Endothelial cell of umbilical vein (primary cell): ENCODE measurements around the gene THAP9. TPM values are rescaled to one million over a fixed set of nuclear protein-coding genes. Genes with fewer than 3 reads are reported as not detected.

ENCODE experiments used
- BruUV-seq: library from RNA; stranded (reverse); fragments of 400-500 nt; replicated peaks from 2 replicates; lab custom pipeline; 2021; lab: Mats Ljungman, UMichigan
- CTCF ChIA-PET: fragments of 300-600, 350-600 bp; sonication (Branson Sonifier 250); formaldehyde crosslinking; loops from one replicate; lab custom pipeline; 2021; ENCODE audit warnings: antibody characterized with exemption, inconsistent platforms; lab: Charles Lee
- POLR2A ChIA-PET: fragments of 300-600, 350-600 bp; sonication (Branson Sonifier 250); formaldehyde crosslinking; loops from one replicate; lab custom pipeline; 2021; ENCODE audit warnings: antibody characterized with exemption, inconsistent platforms; lab: Charles Lee
- DNase-seq: peaks from one replicate; pipeline ENCODE4 v3.0.0-alpha.2; 2011; ENCODE audit warnings: low read depth, low spot score
- FAIRE-seq: peaks from 2 replicates; lab custom pipeline; 2011; peaks lifted over from hg19 to GRCh38; lab: Jason Lieb, UNC
- H2AFZ ChIP-seq: 2 replicates; pipeline ENCODE4 v1.6.0; 2012; ENCODE audit warnings: low read depth, low read length, control low read depth, inconsistent platforms
- H3K27ac ChIP-seq: 2 replicates; pipeline ENCODE4 v1.5.1; 2011; ENCODE audit warnings: low read depth, mild to moderate bottlenecking, control low read depth, low read length, moderate library complexity; ENCODE audit not compliant: insufficient read depth
- H3K27me3 ChIP-seq, 2 experiments: 2 replicates each; pipeline versions ENCODE4 v1.6.0 to v1.6.1; 2011; ENCODE audit warnings: low read length in 2 of 2, mixed read lengths in 1 of 2; ENCODE audit not compliant: control insufficient read depth in 2 of 2, insufficient read depth in 2 of 2
- H3K36me3 ChIP-seq, 2 experiments: 2 replicates in 1 of 2; 3 replicates in 1 of 2; pipeline ENCODE4 v1.5.1; 2011; ENCODE audit warnings: low read length in 2 of 2, mild to moderate bottlenecking in 1 of 2, moderate library complexity in 1 of 2; ENCODE audit not compliant: control insufficient read depth in 2 of 2, insufficient read depth in 2 of 2; ENCODE audit errors: extremely low read depth in 1 of 2
- H3K4me1 ChIP-seq: 3 replicates; pipeline ENCODE4 v1.5.1; 2011; ENCODE audit warnings: mild to moderate bottlenecking, low read length; ENCODE audit not compliant: control insufficient read depth, insufficient read depth; ENCODE audit errors: extremely low read depth
- H3K4me2 ChIP-seq: 2 replicates; pipeline ENCODE4 v1.6.1; 2011; ENCODE audit warnings: low read length, control low read depth, mixed read lengths; ENCODE audit not compliant: insufficient read depth
- H3K4me3 ChIP-seq, 3 experiments: fragments of 200-600 bp in 1 of 3; sonication (generic), shearing (Covaris generic) in 1 of 3; replicated peaks in 1 of 3; 2 replicates each; pipeline ENCODE4 v1.5.1; 2011 to 2016; ENCODE audit warnings: control low read depth in 3 of 3, low read length in 3 of 3, mild to moderate bottlenecking in 2 of 3, inconsistent platforms in 1 of 3, low read depth in 1 of 3, moderate library complexity in 1 of 3; ENCODE audit not compliant: insufficient read depth in 1 of 3
- H3K79me2 ChIP-seq: 2 replicates; pipeline ENCODE4 v1.6.0; 2012; ENCODE audit warnings: low read length, inconsistent platforms; ENCODE audit not compliant: control insufficient read depth, insufficient read depth
- H3K9ac ChIP-seq: replicated peaks from 2 replicates; pipeline ENCODE3; 2011; ENCODE audit warnings: low read length, control low read depth; ENCODE audit not compliant: insufficient read depth; ENCODE audit errors: extremely low read depth
- H3K9me1 ChIP-seq: replicated peaks from 3 replicates; pipeline ENCODE4 v1.6.0; 2011; ENCODE audit warnings: mild to moderate bottlenecking, low read length; ENCODE audit not compliant: control insufficient read depth, insufficient read depth; ENCODE audit errors: extremely low read depth
- H3K9me3 ChIP-seq: replicated peaks from 2 replicates; pipeline ENCODE4 v1.5.1; 2012; ENCODE audit warnings: low read length, inconsistent platforms; ENCODE audit not compliant: control insufficient read depth, insufficient read depth
- H4K20me1 ChIP-seq: replicated peaks from 2 replicates; pipeline ENCODE3; 2011; ENCODE audit warnings: mild to moderate bottlenecking, low read length; ENCODE audit not compliant: control insufficient read depth, insufficient read depth; ENCODE audit errors: extremely low read depth
- EZH2 ChIP-seq: IDR thresholded peaks from 2 replicates; pipeline ENCODE4 v1.6.1; 2012; ENCODE audit warnings: borderline replicate concordance, low read depth, mild to moderate bottlenecking, moderate library complexity, low read length, inconsistent platforms; ENCODE audit not compliant: severe bottlenecking
- FOS ChIP-seq: IDR thresholded peaks from 2 replicates; pipeline ENCODE4 v1.6.1; 2011; ENCODE audit warnings: mild to moderate bottlenecking, low read length, moderate library complexity, borderline replicate concordance; ENCODE audit not compliant: insufficient read depth
- GATA2 ChIP-seq: IDR thresholded peaks from 2 replicates; pipeline ENCODE4 v1.7.0; 2011; ENCODE audit warnings: low read depth, mild to moderate bottlenecking, moderate library complexity, mixed read lengths, low read length; ENCODE audit not compliant: insufficient read length, insufficient read depth
- JUN ChIP-seq: IDR thresholded peaks from 2 replicates; pipeline ENCODE4 v1.6.1; 2011; ENCODE audit warnings: borderline replicate concordance, low read depth; ENCODE audit not compliant: insufficient read length, insufficient read depth
- MAX ChIP-seq: IDR thresholded peaks from 2 replicates; pipeline ENCODE4 v1.6.1; 2011; ENCODE audit not compliant: insufficient read depth, insufficient read length
- MYC ChIP-seq: IDR thresholded peaks from one replicate; pipeline ENCODE4 v1.6.1; 2011; ENCODE audit warnings: mild to moderate bottlenecking, low read depth, low read length
- POLR2A ChIP-seq: IDR thresholded peaks from 2 replicates; pipeline ENCODE4 v1.6.1; 2012; ENCODE audit warnings: low read depth, mild to moderate bottlenecking, control low read depth, low read length
- POLR2AphosphoS5 ChIP-seq: IDR thresholded peaks from 2 replicates; pipeline ENCODE4 v1.6.1; 2012; ENCODE audit warnings: low read depth, mild to moderate bottlenecking, control low read depth, low read length, moderate library complexity; ENCODE audit not compliant: insufficient read depth
- dilution Hi-C: fragments of 300-500 bp; cut with MboI; formaldehyde crosslinking; loops from one replicate; pipeline ENCODE4 v1.15.0; 2019; ENCODE audit warnings: low sequenced_read_pairs; ENCODE audit not compliant: extremely low pct_ligation_motif_present
- intact Hi-C: fragments of 100-400 bp; cut with micrococcal nuclease; formaldehyde crosslinking; loops from one replicate; pipeline ENCODE4 v1.10.0; 2022
- polyA plus RNA-seq, 4 experiments: library from polyadenylated mRNA; depleted of rRNA in 3 of 4; stranded (reverse) in 3 of 4; unstranded in 1 of 4; fragments of >200 nt; gene quantifications; 2 replicates each; pipeline versions ENCODE4 v1.2.1 to v1.2.3, GENCODE V29; 2011 to 2012; ENCODE audit warnings: missing spikeins in 1 of 4
- total RNA-seq: library from RNA; stranded (reverse); gene quantifications from 2 replicates; pipeline ENCODE4 v1.2.3, GENCODE V29; 2021
- TF ChIP-seq, protein P1 (sequence below), 2 donors: IDR thresholded peaks; 1 replicate in 1 of 2; 2 replicates in 1 of 2; pipeline ENCODE4 v1.5.1; 2011; ENCODE audit warnings: low read length in 2 of 2, mild to moderate bottlenecking in 2 of 2, moderate library complexity in 2 of 2, control low read depth in 1 of 2, inconsistent platforms in 1 of 2, low read depth in 1 of 2; ENCODE audit not compliant: insufficient read depth in 1 of 2; ENCODE audit errors: extremely low read depth in 1 of 2

THAP9 gene
- total and polyA plus RNA-seq, 2 donors (not counting 3 experiments of a cell fraction or from before 2014, with no cell fraction given), result 0.86 to 1.7 TPM

- dilution Hi-C loops, result no loop called here
- Histone ChIP-seq H3K4me2 (no peak overlapping the region), H3K9ac (no peak overlapping the region), H2AFZ (no peak overlapping the region), H3K4me3 (no peak overlapping the region), H3K9me3 (no peaks in the 10 kb centered on the region), H3K79me2 (peaks cover 2% of the 10 kb centered on the region), H3K27me3 (no peaks in the 10 kb centered on the region), H3K4me1 (peaks cover 8% of the 10 kb centered on the region), H3K9me1 (no peaks in the 10 kb centered on the region), H3K36me3 (peaks cover 0 to 2% of the 10 kb centered on the region in 2 experiments), H3K27ac (no peak overlapping the region), H4K20me1 (no peaks in the 10 kb centered on the region)
- BruUV-seq, result no TSS peak
- intact Hi-C loops, result no loop called here
- TF ChIP-seq MYC, result no peak
- TF ChIP-seq POLR2AphosphoS5, result no peak
- TF ChIP-seq EZH2, result no peak
- no peak for TF ChIP-seq FOS
- no peak for TF ChIP-seq JUN
- no peak for TF ChIP-seq MAX
- TF ChIP-seq, protein P1, sequence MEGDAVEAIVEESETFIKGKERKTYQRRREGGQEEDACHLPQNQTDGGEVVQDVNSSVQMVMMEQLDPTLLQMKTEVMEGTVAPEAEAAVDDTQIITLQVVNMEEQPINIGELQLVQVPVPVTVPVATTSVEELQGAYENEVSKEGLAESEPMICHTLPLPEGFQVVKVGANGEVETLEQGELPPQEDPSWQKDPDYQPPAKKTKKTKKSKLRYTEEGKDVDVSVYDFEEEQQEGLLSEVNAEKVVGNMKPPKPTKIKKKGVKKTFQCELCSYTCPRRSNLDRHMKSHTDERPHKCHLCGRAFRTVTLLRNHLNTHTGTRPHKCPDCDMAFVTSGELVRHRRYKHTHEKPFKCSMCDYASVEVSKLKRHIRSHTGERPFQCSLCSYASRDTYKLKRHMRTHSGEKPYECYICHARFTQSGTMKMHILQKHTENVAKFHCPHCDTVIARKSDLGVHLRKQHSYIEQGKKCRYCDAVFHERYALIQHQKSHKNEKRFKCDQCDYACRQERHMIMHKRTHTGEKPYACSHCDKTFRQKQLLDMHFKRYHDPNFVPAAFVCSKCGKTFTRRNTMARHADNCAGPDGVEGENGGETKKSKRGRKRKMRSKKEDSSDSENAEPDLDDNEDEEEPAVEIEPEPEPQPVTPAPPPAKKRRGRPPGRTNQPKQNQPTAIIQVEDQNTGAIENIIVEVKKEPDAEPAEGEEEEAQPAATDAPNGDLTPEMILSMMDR (IDR thresholded peaks at IDR 0.05; ENCODE audit: extremely low read depth in 1 of 2, insufficient read depth in 1 of 2, low read depth in 1 of 2, low read length in 2 of 2), result no peak
- no peak for TF ChIP-seq GATA2
- TF ChIP-seq POLR2A, result no peak
- DNase-seq (no peak), FAIRE-seq (no peak)
- ChIA-PET CTCF (no interaction called here), POLR2A (no interaction called here)
These were observed 47.0 kb downstream of the THAP9 start for GRCh38 chr4:82947498-82947897.
